OCI-LY1 (cell line): ENCODE measurements around the gene CFAP46.

Experiments used
- H2AFZ ChIP-seq: fragments of 200-600 bp; sonication (generic), shearing (Covaris generic); 2 replicates; pipeline ENCODE4 v1.6.0; 2014; ENCODE audit warnings: antibody characterized with exemption, mild to moderate bottlenecking, low read length
- H3F3A ChIP-seq: fragments of 200-600 bp; sonication (generic), shearing (Covaris generic); 2 replicates; pipeline ENCODE4 v1.6.0; 2014; ENCODE audit warnings: mild to moderate bottlenecking, antibody characterized with exemption, low read length, moderate library complexity; ENCODE audit not compliant: insufficient read depth
- H3K27ac ChIP-seq: fragments of 200-600 bp; sonication (generic); 2 replicates; pipeline ENCODE4 v1.5.1; 2014; ENCODE audit warnings: low read length, mixed run types, mild to moderate bottlenecking, low read depth; ENCODE audit not compliant: poor library complexity, severe bottlenecking
- H3K27me3 ChIP-seq: fragments of 200-600 bp; sonication (generic); 2 replicates; pipeline ENCODE4 v1.6.0; 2014; ENCODE audit warnings: antibody characterized with exemption, mild to moderate bottlenecking, low read length, moderate library complexity; ENCODE audit not compliant: insufficient read depth
- H3K36me3 ChIP-seq: fragments of 200-600 bp; sonication (generic); 2 replicates; pipeline ENCODE4 v1.6.1; 2014; ENCODE audit warnings: mild to moderate bottlenecking, antibody characterized with exemption, low read length, moderate library complexity, mixed read lengths; ENCODE audit not compliant: insufficient read depth
- H3K4me1 ChIP-seq: fragments of 200-600 bp; sonication (generic); 2 replicates; pipeline ENCODE4 v1.5.1; 2014; ENCODE audit warnings: mild to moderate bottlenecking, low read length, moderate library complexity; ENCODE audit not compliant: insufficient read depth, severe bottlenecking
- H3K4me2 ChIP-seq: fragments of 200-600 bp; sonication (generic), shearing (Covaris generic); 2 replicates; pipeline ENCODE4 v1.6.1; 2014; ENCODE audit warnings: low read length
- H3K4me3 ChIP-seq: fragments of 200-600 bp; sonication (generic); 2 replicates; pipeline ENCODE4 v1.5.1; 2014; ENCODE audit warnings: low read length, low read depth, mild to moderate bottlenecking, mixed read lengths; ENCODE audit not compliant: poor library complexity, severe bottlenecking
- H3K79me2 ChIP-seq: fragments of 200-600 bp; shearing (Covaris generic); 2 replicates; pipeline ENCODE4 v1.6.1; 2016; ENCODE audit warnings: mixed run types, low read length, mixed read lengths; ENCODE audit not compliant: insufficient read depth
- H3K9ac ChIP-seq: fragments of 200-600 bp; sonication (generic), shearing (Covaris generic); 2 replicates; pipeline ENCODE4 v1.6.1; 2014; ENCODE audit warnings: mild to moderate bottlenecking, low read length, mixed read lengths
- H3K9me2 ChIP-seq: fragments of 200-600 bp; sonication (generic), shearing (Covaris generic); 2 replicates; pipeline ENCODE4 v1.6.1; 2014; ENCODE audit warnings: low read depth, mild to moderate bottlenecking, low read length, mixed read lengths
- H3K9me3 ChIP-seq: fragments of 200-600 bp; shearing (Covaris generic); 2 replicates; pipeline ENCODE4 v1.6.1; 2014; ENCODE audit warnings: low read length, mixed read lengths
- H4K20me1 ChIP-seq: fragments of 200-600 bp; sonication (generic), shearing (Covaris generic); 2 replicates; pipeline ENCODE4 v1.6.0; 2016; ENCODE audit warnings: mild to moderate bottlenecking, low read length; ENCODE audit not compliant: insufficient read depth
- EZH2 ChIP-seq: fragments of 200-600 bp; sonication (generic), shearing (Covaris generic); IDR thresholded peaks from 2 replicates; pipeline ENCODE4 v1.8.0; 2017; ENCODE audit warnings: borderline replicate concordance, mixed run types, mild to moderate bottlenecking, antibody characterized with exemption, low read length, moderate library complexity, mixed read lengths
- TF ChIP-seq, protein P1 (sequence below): fragments of 200-600 bp; sonication (generic), shearing (Covaris generic); IDR thresholded peaks from 2 replicates; pipeline ENCODE4 v1.5.1; 2017; ENCODE audit warnings: mild to moderate bottlenecking, antibody characterized with exemption, low read length, moderate library complexity, mixed read lengths

CFAP46 gene

DNA sequence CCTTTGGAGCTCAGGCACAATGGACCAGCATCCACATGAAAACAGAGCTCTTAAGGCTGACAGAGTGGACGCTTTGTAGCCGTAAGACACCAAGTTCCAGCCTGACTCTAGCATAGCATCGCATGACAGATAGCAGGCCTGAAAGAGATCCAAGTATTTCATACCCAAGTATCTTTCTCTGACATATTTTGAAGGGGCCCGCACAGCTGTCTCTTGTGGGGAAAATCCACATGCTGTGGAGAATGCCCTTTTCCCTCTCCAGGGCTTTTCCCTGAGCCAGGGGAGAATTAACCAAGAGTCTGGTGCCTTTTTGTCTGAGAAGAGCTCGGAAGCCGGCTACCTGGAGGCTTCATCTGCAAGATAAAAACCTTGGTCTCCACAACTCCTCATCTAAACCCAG lies 51.0 kb downstream of the CFAP46 start:
- H3K4me1 ChIP-seq: no peaks in the 10 kb centered on the region
- no peaks in the 10 kb centered on the region for H3K27me3 ChIP-seq
- no peak overlapping the region for H3K4me2 ChIP-seq
- no peaks in the 10 kb centered on the region for H4K20me1 ChIP-seq
- H2AFZ ChIP-seq: no peak overlapping the region
- TF ChIP-seq, protein P1, sequence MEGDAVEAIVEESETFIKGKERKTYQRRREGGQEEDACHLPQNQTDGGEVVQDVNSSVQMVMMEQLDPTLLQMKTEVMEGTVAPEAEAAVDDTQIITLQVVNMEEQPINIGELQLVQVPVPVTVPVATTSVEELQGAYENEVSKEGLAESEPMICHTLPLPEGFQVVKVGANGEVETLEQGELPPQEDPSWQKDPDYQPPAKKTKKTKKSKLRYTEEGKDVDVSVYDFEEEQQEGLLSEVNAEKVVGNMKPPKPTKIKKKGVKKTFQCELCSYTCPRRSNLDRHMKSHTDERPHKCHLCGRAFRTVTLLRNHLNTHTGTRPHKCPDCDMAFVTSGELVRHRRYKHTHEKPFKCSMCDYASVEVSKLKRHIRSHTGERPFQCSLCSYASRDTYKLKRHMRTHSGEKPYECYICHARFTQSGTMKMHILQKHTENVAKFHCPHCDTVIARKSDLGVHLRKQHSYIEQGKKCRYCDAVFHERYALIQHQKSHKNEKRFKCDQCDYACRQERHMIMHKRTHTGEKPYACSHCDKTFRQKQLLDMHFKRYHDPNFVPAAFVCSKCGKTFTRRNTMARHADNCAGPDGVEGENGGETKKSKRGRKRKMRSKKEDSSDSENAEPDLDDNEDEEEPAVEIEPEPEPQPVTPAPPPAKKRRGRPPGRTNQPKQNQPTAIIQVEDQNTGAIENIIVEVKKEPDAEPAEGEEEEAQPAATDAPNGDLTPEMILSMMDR: no peak
- TF ChIP-seq EZH2: no peak
- H3K9me2 ChIP-seq: no peaks in the 10 kb centered on the region
- no peak overlapping the region for H3K27ac ChIP-seq
- H3F3A ChIP-seq: no peaks in the 10 kb centered on the region
- no peak overlapping the region for H3K4me3 ChIP-seq
- no peak overlapping the region for H3K9ac ChIP-seq
- no peaks in the 10 kb centered on the region for H3K9me3 ChIP-seq
- no peaks in the 10 kb centered on the region for H3K79me2 ChIP-seq
- H3K36me3 ChIP-seq: no peaks in the 10 kb centered on the region

DNA sequence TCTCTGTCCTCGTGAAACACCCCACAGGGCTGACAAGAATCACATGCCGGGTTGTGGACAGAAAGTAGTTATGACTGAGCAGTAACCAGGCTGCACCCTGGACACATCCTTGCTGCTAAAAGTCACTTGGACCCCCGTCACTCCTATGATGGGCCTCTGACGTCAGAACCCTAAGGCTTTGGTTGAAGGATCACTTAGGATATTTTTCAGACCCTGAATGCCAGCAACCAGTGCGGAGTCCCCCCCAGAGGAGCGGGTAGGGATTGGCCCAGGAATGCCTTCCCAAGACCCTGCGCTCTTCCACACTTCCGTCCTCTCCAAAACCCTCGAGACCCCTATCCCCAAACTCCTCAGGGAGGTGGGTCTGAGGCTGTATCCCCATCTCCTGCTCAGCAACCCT lies 52.1 kb downstream of the CFAP46 start:
- Histone ChIP-seq H3K9me2 (no peaks in the 10 kb centered on the region), H4K20me1 (no peaks in the 10 kb centered on the region), H3K9ac (no peak overlapping the region), H3K36me3 (no peaks in the 10 kb centered on the region), H3K9me3 (no peaks in the 10 kb centered on the region), H3K4me2 (no peak overlapping the region), H3K27ac (no peak overlapping the region), H3F3A (no peaks in the 10 kb centered on the region), H3K4me3 (no peak overlapping the region), H3K79me2 (no peaks in the 10 kb centered on the region), H3K27me3 (no peaks in the 10 kb centered on the region), H3K4me1 (no peaks in the 10 kb centered on the region), H2AFZ (no peak overlapping the region)
- TF ChIP-seq, protein P1: no peak
- TF ChIP-seq EZH2: no peak

DNA sequence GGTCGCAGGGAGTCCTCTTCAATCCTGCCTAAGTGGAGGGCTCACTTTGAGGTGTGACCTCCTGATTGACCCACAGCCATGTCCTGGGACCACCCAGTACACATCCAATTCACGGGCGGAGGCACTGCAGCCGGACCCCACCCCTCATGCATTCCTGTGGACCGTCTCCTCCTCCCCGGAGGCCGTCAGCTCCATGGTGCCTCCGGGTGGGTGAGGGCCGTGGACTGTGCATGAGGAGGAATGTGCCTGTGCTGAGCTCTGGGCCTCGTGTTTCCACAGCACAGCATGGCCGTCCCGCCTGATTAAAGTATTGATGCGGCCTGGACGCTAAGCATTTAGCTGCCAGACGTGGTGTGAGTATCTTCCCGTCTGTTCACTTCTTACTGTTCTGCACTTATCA lies 52.8 kb downstream of the CFAP46 start:
- H3F3A ChIP-seq: no peaks in the 10 kb centered on the region
- no peak overlapping the region for H3K4me2 ChIP-seq
- H2AFZ ChIP-seq: no peak overlapping the region
- no peak for TF ChIP-seq EZH2
- TF ChIP-seq, protein P1: no peak
- no peaks in the 10 kb centered on the region for H3K9me3 ChIP-seq
- H3K36me3 ChIP-seq: no peaks in the 10 kb centered on the region
- no peaks in the 10 kb centered on the region for H3K9me2 ChIP-seq
- no peak overlapping the region for H3K4me3 ChIP-seq
- H3K27ac ChIP-seq: no peak overlapping the region
- no peaks in the 10 kb centered on the region for H3K79me2 ChIP-seq
- H3K27me3 ChIP-seq: no peaks in the 10 kb centered on the region
- no peaks in the 10 kb centered on the region for H4K20me1 ChIP-seq
- no peaks in the 10 kb centered on the region for H3K4me1 ChIP-seq
- H3K9ac ChIP-seq: no peak overlapping the region
